ENCODE data around the gene ATF1. TPM values are rescaled to one million over a fixed set of nuclear protein-coding genes. Genes with fewer than 3 reads are reported as not detected.
A peak's percentile ranks its signal among the peaks of the same experiment; 100 is the strongest.

ATF1 gene
- total and polyA plus RNA-seq, 4 donors: 7.7 to 54.1 (median 22.3) TPM

GRCh38 chr12:50753232-50753769 is 10.6 kb upstream of the ATF1 start:
- no peak for ATAC-seq (ENCODE audit: insufficient read depth, low FRiP score)
- no peak for TF ChIP-seq CTCF (IDR thresholded peaks at IDR 0.05; ENCODE audit: control extremely low read depth, extremely low read depth)

GRCh38 chr12:50764286-50765094 is 589 bp downstream of the ATF1 start:
- H3K36me3 ChIP-seq (ENCODE audit: control insufficient read depth in 4 of 4, insufficient read depth in 4 of 4, low read length in 4 of 4): no peaks in the 10 kb centered on the region
- peaks cover 2 to 10% (median 8%) of the 10 kb centered on the region in 5 donors for H3K4me1 ChIP-seq (ENCODE audit: control insufficient read depth in 5 of 5, insufficient read depth in 5 of 5, low read length in 5 of 5)
- no peaks in the 10 kb centered on the region for H3K9me3 ChIP-seq (ENCODE audit: control insufficient read depth in 4 of 4, insufficient read depth in 3 of 4, low read length in 3 of 4)
- H3K4me3 ChIP-seq: peak overlapping the region; percentile 94
- WGBS, 2 donors: 0% methylated on average over 50 to 91 of the region's 91 CpGs
- TF ChIP-seq CTCF (IDR thresholded peaks at IDR 0.05; ENCODE audit: control extremely low read depth, extremely low read depth): no peak
- DNase-seq: peak; percentile 65 to 76 (median 73)
- peak; percentile 61 for ATAC-seq (ENCODE audit: insufficient read depth, low FRiP score)
- H3K9ac ChIP-seq (ENCODE audit: insufficient read depth in 1 of 2, low read length in 2 of 2): peak overlapping the region; percentile 70 to 83
- H3K27me3 ChIP-seq (ENCODE audit: control insufficient read depth in 3 of 3, insufficient read depth in 3 of 3, low read length in 2 of 3): no peaks in the 10 kb centered on the region
- H3K27ac ChIP-seq (ENCODE audit: low read depth in 1 of 2, low read length in 1 of 2): peak overlapping the region; percentile 91 to 97

More at GRCh38 chr12:50753232-50753769, 10.6 kb upstream of the ATF1 start:
- Histone ChIP-seq H3K27me3 (ENCODE audit: control insufficient read depth in 3 of 3, insufficient read depth in 3 of 3, low read length in 2 of 3) (no peaks in the 10 kb centered on the region), H3K4me3 (no peak overlapping the region), H3K9me3 (ENCODE audit: control insufficient read depth in 4 of 4, insufficient read depth in 3 of 4, low read length in 3 of 4) (no peaks in the 10 kb centered on the region), H3K27ac (ENCODE audit: low read depth in 1 of 2, low read length in 1 of 2) (no peak overlapping the region), H3K4me1 (ENCODE audit: control insufficient read depth in 5 of 5, insufficient read depth in 5 of 5, low read length in 5 of 5) (no peaks in the 10 kb centered on the region), H3K36me3 (ENCODE audit: control insufficient read depth in 4 of 4, insufficient read depth in 4 of 4, low read length in 4 of 4) (peaks cover 0 to 11% (median 5%) of the 10 kb centered on the region in 4 donors), H3K9ac (ENCODE audit: insufficient read depth in 1 of 2, low read length in 2 of 2) (no peak overlapping the region)
- 87 to 95% methylated on average over 5 of the region's 5 CpGs for WGBS, 2 donors
- no peak for DNase-seq

GRCh38 chr12:50765095-50765911 is 1.4 kb downstream of the ATF1 start:
- H3K27ac ChIP-seq (ENCODE audit: low read depth in 1 of 2, low read length in 1 of 2): peak overlapping the region in 1 of 2 donors; percentile 97
- peaks cover 2 to 10% (median 8%) of the 10 kb centered on the region in 5 donors for H3K4me1 ChIP-seq (ENCODE audit: control insufficient read depth in 5 of 5, insufficient read depth in 5 of 5, low read length in 5 of 5)
- H3K9me3 ChIP-seq (ENCODE audit: control insufficient read depth in 4 of 4, insufficient read depth in 3 of 4, low read length in 3 of 4): no peaks in the 10 kb centered on the region
- TF ChIP-seq CTCF (IDR thresholded peaks at IDR 0.05; ENCODE audit: control extremely low read depth, extremely low read depth): peak; percentile 61
- DNase-seq: peak; percentile 33 to 75 (median 72)
- H3K4me3 ChIP-seq: peak overlapping the region; percentile 94
- WGBS, 2 donors: 13 to 14% methylated on average over 13 of the region's 13 CpGs
- peak overlapping the region in 1 of 2 donors; percentile 83 for H3K9ac ChIP-seq (ENCODE audit: insufficient read depth in 1 of 2, low read length in 2 of 2)
- no peak for ATAC-seq (ENCODE audit: insufficient read depth, low FRiP score)
- no peaks in the 10 kb centered on the region for H3K27me3 ChIP-seq (ENCODE audit: control insufficient read depth in 3 of 3, insufficient read depth in 3 of 3, low read length in 2 of 3)
- no peaks in the 10 kb centered on the region for H3K36me3 ChIP-seq (ENCODE audit: control insufficient read depth in 4 of 4, insufficient read depth in 4 of 4, low read length in 4 of 4)
